Right renal pelvis (tissue), 4 donors: Measurements from ENCODE around the gene OR5AL1. TPM values are rescaled to one million over a fixed set of nuclear protein-coding genes. Genes with fewer than 3 reads are reported as not detected.
"Not testable (repeated sequence)": the region's sequence is repeated elsewhere in the genome, so short reads cannot be mapped to it uniquely, and the experiment has no call there.

Experiments
- DNase-seq, 4 donors: peaks; one replicate each; pipeline ENCODE4 v3.0.0-alpha.2; 2013; ENCODE audit warnings: low read depth in 4 of 4, low spot score in 3 of 4, missing footprints in 1 of 4
- polyA plus RNA-seq, 4 donors: library from polyadenylated mRNA; unstranded; fragments of 120-200 nt; gene quantifications; one replicate each; pipeline ENCODE4 v1.2.1, GENCODE V29; 2013; ENCODE audit not compliant: insufficient read length in 4 of 4

The OR5AL1 gene
- not detected for polyA plus RNA-seq

DNA sequence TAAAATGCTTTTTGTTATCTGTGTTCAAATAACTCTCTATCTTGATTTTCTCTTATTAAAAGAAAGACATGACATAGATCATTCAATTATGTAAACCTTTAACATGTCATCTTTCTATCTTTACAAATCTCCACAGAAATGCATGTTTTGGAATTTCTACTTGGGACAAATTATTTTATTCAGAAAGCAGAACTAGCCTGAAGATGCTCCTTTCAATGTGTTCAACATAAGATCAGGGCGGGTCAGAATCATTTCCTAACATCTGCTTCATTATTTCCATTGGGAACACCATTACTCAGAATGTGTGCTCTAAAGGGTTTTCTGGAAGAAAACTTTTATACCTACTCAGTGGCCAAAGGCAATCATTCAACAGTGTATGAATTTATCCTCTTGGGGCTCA lies at the start of gene OR5AL1:
TSS of gene OR5AL1 (plus strand) at position 301 of the 400 bp plus-strand sequence.
- DNase-seq = no peak

DNA sequence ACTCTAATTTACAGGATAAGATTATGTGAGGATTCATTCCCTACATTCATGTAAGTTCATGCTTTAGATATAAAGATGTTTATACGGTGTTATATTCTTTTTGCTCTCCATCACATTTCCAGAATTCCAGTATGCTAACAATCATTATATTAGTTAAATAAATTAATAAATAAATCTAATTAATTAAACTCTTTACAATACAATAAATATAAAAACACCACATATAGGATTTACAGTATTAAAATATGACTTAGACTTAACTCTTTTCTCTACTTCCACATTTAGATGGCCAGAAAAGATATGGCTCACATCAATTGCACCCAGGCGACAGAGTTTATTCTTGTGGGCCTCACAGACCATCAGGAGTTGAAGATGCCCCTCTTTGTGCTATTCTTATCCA lies 37.2 kb upstream of the OR5AL1 start, which contains the start of gene OR8U1:
TSS of gene OR8U1 (plus strand) at position 301 of the 400 bp plus-strand sequence. CDS start at position 301, 0 bp downstream.
- DNase-seq = no peak

DNA sequence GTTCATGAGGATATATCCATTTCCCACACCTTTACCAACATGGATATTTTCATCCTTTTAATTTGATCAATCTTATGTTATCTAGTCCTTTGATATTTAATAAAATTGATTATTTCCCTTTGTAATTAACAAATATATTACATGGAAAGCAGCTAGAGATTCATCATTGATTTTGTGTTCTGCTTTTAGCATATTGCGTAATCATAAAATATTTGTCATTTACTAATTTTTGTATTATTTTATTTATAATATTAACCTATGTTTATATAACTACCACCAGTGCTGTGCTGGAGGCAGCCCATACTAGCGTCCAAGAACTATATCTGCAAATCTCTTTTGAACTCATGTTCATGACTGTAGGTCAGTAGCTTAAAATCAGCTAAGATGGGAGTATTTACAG lies 32.4 kb upstream of the OR5AL1 start:
- DNase-seq = no peak

GRCh38 chr11:56394381-56394780 lies 18.1 kb upstream of the OR5AL1 start:
- no peak for DNase-seq

GRCh38 chr11:56396047-56396446 lies 16.4 kb upstream of the OR5AL1 start:
- no peak for DNase-seq

DNA sequence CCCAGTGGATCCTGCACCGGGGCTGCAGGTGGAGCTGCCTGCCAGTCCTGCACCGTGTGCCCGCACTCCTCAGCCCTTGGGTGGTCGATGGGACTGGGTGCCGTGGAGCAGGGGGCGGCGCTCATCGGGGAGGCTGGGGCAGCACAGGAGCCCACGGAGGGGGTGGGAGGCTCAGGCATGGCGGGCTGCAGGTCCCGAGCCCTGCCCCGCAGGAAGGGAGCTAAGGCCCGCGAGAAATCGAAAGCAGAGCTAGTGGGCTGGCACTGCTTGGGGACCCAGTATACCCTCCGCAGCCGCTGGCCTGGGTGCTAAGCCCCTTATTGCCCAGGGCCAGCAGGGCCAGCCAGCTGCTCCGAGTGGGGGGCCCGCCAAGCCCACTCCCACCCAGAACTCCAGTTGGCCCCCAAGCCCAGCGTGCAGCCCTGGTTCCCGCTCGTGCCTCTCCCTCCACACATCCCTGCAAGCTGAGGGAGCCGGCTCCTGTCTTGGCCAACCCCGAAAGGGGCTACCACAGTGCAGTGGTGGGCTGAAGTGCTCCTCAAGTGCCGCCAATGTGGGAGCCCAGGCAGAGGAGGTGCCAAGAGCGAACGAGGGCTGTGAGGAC lies 10.5 kb upstream of the OR5AL1 start:
- not testable (repeated sequence) for DNase-seq

- no peak for DNase-seq
Observed at GRCh38 chr11:56404393-56404792, 8.1 kb upstream of the OR5AL1 start.

DNA sequence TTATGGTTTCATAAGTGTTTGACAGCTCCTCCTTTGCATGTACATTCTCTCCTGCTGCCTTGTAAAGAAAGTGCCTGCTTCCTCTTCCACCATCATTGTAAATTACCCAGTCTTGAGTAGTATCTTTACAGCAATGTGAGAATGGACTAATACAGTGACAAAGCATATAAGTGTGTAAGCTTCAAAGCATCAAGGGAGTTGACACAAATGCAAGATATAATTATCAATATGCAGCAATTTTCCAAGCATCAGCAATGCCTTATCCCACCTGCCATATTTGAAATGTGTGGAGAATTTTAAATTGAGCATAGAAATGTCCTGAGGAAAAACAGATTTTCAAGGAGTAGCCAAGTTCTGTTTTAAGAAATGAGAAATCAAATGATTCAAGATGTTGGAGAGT lies 1.7 kb upstream of the OR5AL1 start:
- DNase-seq = no peak

- DNase-seq = no peak
Observed at GRCh38 chr11:56453521-56453920, 41.0 kb downstream of the OR5AL1 start.

DNA sequence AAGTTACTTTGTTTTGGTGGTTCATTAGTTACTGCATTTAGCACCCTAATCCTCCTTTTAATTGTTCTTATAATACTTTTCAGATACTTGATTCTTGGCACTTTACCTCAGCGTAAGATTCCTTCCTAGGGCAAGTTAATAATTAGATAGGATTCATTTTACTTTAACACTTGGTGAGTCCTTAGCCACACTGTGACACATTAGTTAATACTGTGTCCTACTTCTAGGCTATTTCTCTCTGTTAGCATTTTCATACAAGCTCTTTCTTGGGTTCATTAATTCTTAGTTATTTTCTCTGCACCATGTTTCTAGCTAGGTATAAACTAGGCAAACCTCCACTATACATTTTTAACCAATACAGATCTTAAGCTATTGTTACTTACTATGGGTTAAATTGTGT lies 44.6 kb downstream of the OR5AL1 start:
- DNase-seq = no peak

Other genes with a start within 250 kb of the OR5AL1 start
- gene OR5J2, start 236.1 kb upstream of the OR5AL1 start, polyA plus RNA-seq = not detected
- not detected for gene OR5T2, start 178.4 kb upstream of the OR5AL1 start, polyA plus RNA-seq
- not detected for gene OR5T3, start 160.4 kb upstream of the OR5AL1 start, polyA plus RNA-seq
- not detected for gene OR5T1, start 138.5 kb upstream of the OR5AL1 start, polyA plus RNA-seq
- gene OR8H1, start 120.4 kb upstream of the OR5AL1 start, polyA plus RNA-seq = under 1 TPM in 1 of 4 donors, not detected in 3; 0.01 TPM
- gene OR8K3, start 97.6 kb upstream of the OR5AL1 start, polyA plus RNA-seq = not detected
- under 1 TPM in 1 of 4 donors, not detected in 3; 0.05 TPM for gene OR8K1, start 66.7 kb upstream of the OR5AL1 start, polyA plus RNA-seq
- gene OR8J1, start 58.4 kb upstream of the OR5AL1 start, polyA plus RNA-seq = not detected
- not detected for gene OR8U1, start 37.1 kb upstream of the OR5AL1 start, polyA plus RNA-seq
- gene OR5M3, start 60.7 kb downstream of the OR5AL1 start, polyA plus RNA-seq = not detected
- gene OR5M8, start 78.7 kb downstream of the OR5AL1 start, polyA plus RNA-seq = not detected
- not detected for gene OR5M11, start 130.6 kb downstream of the OR5AL1 start, polyA plus RNA-seq
- gene OR5M10, start 165.0 kb downstream of the OR5AL1 start, polyA plus RNA-seq = not detected
- gene OR5M1, start 202.2 kb downstream of the OR5AL1 start, polyA plus RNA-seq = not detected
- gene OR5AP2, start 229.7 kb downstream of the OR5AL1 start, polyA plus RNA-seq = not detected